GM12874 (cell line): ENCODE results near the gene MAP3K12.

Experiments used
- TF ChIP-seq, protein P1 (sequence below): IDR thresholded peaks from 2 replicates; pipeline ENCODE4 v1.5.1; 2011; ENCODE audit warnings: low read depth, mild to moderate bottlenecking, control low read depth, low read length, moderate library complexity; ENCODE audit not compliant: insufficient read depth

Gene MAP3K12

DNA sequence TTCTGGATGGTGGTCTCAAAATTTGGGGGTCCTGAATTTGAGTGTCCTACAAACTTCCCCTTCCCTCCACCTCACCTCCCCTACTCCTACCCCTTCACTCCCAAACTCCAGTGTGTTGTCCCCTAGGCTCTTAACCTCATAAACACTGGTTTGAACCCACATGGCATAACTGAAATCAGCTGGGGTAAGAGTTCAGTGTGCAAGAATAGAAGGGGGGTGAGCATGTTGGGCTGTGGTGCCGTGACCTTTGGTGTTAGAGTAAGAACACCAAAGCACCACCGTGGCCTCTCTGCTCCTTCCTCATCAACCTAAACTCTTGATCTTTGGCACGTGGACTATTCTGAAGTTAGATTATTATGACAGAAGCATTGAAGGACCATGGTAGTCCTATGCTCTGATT lies 36.3 kb downstream of the MAP3K12 start:
- TF ChIP-seq, protein P1, sequence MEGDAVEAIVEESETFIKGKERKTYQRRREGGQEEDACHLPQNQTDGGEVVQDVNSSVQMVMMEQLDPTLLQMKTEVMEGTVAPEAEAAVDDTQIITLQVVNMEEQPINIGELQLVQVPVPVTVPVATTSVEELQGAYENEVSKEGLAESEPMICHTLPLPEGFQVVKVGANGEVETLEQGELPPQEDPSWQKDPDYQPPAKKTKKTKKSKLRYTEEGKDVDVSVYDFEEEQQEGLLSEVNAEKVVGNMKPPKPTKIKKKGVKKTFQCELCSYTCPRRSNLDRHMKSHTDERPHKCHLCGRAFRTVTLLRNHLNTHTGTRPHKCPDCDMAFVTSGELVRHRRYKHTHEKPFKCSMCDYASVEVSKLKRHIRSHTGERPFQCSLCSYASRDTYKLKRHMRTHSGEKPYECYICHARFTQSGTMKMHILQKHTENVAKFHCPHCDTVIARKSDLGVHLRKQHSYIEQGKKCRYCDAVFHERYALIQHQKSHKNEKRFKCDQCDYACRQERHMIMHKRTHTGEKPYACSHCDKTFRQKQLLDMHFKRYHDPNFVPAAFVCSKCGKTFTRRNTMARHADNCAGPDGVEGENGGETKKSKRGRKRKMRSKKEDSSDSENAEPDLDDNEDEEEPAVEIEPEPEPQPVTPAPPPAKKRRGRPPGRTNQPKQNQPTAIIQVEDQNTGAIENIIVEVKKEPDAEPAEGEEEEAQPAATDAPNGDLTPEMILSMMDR = no peak

DNA sequence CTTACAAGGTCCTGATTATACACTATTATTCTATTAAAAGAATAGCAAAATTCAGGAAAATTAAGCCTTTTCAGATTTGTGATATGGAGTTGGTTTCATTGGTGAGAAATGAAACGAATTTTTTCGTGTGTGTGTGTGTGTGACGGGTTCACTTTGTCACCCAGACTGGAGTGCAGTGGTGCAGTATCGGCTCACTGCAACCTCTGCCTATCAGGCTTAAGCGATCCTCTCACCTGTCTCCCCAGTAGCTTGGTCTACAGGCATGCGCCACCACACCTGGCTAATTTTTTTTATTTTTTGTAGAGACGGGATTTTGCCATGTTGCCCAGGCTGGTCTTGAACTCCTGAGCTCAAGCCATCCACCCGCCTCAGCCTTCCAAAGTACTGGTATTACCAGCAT lies 37.7 kb downstream of the MAP3K12 start:
- TF ChIP-seq, protein P1 = no peak

DNA sequence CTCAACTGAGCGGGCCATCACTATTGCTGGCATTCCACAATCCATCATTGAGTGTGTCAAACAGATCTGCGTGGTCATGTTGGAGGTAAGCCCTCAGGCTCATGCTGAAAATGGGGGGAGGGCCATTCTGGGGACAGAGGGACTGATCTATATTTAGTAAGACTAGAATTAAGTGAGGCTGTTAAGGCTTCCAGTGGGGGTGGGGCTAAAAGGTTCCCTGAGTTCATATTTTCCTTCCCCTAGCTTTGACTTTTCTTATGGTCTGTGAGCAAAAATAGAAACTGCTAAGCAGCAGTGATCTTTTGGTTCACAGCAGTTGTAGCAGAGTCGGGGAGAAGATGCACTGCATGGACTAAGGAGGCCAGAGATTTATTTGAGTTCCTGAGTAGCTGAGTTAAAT lies 38.2 kb downstream of the MAP3K12 start:
- TF ChIP-seq, protein P1 = no peak

DNA sequence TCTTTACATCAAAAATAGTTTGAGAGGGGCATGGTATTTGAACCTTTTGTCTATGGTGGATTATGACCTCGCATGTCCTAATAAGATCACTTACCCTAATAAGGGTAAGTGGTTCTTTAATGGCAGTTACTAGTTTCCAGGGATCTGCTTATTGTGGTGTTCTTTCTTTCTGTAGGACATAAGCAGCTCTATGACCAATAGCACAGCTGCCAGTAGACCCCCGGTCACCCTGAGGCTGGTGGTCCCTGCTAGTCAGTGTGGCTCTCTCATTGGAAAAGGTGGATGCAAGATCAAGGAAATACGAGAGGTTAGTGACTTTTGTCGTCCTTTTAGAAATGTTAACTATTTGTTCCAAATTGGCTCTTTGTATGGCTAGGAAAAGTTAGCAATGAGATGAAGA lies 40.2 kb downstream of the MAP3K12 start:
- TF ChIP-seq, protein P1 = no peak

DNA sequence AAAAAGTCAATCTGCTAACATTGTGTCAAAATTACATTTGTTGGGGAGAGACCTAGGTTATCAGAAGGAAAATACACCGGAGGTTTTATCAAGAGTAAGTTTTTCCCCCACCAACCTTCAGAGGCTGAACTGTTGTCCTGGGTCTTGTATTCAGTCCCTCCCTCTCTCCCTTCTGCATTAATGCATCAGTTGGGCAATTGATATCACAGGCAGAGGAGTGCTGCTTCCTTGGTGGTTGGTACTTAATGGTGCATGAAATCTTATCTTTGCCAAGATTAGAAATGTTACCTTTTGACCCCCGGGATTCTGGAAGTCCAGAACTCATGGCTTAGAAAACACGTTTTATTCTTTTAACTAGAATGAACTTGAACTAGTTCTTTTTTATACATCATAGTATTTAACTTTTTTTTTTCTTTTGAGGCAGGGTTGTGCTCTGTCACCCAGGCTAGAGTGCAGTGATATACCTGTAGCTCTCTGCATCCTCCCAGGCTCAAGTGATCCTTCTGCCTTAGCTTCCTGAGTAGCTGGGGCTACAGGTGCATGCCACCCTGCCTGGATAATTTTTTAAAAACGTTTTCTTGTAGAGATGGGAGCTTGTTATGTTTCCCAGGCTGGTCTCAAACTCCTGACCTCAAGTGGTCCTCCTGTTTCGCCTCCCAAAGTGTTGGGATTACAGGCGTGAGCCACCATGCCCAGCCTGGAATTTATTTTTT lies 42.4 kb downstream of the MAP3K12 start:
- TF ChIP-seq, protein P1 = no peak

DNA sequence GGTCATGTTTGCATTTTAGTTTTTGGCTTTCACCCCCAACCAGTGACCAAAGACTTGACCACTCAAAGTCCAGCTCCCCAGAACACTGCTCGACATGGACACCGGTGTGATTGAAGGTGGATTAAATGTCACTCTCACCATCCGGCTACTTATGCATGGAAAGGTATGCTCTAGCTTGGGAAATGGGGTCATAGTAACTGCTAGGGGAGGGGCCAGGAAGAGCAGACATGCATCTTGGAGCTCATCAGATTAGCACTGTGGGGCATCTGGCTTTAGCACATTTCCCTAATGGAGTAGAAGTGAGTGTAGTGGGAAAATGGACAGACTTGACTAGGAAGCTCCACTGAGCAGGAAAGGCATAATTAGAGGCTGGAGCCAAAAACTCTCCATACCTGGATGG lies 44.6 kb downstream of the MAP3K12 start:
- TF ChIP-seq, protein P1 = no peak

DNA sequence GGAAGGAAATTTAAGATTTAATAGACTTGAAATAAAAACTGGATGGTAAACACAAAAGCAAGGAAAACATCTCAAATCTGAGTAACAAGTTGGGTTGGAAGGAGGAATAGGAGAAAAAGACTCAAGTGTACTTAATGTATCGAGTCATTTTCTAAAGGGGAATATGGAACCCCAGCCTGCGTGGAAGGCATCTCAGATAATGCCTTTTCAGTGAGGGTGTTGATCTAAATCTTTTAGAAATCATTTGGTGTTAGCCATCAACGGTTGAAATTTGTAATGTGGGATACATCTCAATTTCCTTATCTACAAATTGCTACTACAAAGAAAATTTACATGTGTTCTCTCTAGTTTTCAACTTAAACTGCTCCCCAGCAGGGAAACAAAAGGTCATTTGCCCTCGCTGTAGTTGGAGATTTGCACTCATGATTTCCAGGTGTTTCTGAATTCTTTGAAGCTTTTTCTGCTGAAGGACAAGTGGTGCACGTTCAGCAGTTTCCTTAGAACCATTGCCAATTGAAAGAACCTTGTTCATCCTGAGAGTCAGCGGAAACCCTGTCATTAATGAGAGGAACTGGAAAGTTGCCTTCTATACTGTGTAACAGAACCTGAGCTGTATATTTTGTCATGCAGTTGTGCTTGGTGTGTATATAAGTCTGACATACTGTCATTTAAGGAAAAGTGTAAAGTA lies 45.2 kb downstream of the MAP3K12 start:
- TF ChIP-seq, protein P1 = no peak
